Rectal smooth muscle tissue (tissue), 1 donor: Measurements from ENCODE around the gene BBS1.

Source experiments
- H3K27ac ChIP-seq: one replicate; pipeline ENCODE4 v1.7.0; 2013; ENCODE audit warnings: low read depth, low read length, inconsistent platforms
- H3K27me3 ChIP-seq: one replicate; pipeline ENCODE4 v1.7.0; 2013; ENCODE audit warnings: low read length; ENCODE audit not compliant: control insufficient read depth, insufficient read depth
- H3K36me3 ChIP-seq: one replicate; pipeline ENCODE4 v1.7.0; 2013; ENCODE audit warnings: low read length; ENCODE audit not compliant: control insufficient read depth, insufficient read depth
- H3K4me1 ChIP-seq: one replicate; pipeline ENCODE4 v1.7.0; 2013; ENCODE audit warnings: low read length; ENCODE audit not compliant: control insufficient read depth, insufficient read depth
- H3K4me3 ChIP-seq: one replicate; pipeline ENCODE4 v1.7.0; 2013; ENCODE audit warnings: low read length
- H3K9ac ChIP-seq: one replicate; pipeline ENCODE4 v1.7.0; 2013; ENCODE audit warnings: low read length

BBS1 gene

DNA sequence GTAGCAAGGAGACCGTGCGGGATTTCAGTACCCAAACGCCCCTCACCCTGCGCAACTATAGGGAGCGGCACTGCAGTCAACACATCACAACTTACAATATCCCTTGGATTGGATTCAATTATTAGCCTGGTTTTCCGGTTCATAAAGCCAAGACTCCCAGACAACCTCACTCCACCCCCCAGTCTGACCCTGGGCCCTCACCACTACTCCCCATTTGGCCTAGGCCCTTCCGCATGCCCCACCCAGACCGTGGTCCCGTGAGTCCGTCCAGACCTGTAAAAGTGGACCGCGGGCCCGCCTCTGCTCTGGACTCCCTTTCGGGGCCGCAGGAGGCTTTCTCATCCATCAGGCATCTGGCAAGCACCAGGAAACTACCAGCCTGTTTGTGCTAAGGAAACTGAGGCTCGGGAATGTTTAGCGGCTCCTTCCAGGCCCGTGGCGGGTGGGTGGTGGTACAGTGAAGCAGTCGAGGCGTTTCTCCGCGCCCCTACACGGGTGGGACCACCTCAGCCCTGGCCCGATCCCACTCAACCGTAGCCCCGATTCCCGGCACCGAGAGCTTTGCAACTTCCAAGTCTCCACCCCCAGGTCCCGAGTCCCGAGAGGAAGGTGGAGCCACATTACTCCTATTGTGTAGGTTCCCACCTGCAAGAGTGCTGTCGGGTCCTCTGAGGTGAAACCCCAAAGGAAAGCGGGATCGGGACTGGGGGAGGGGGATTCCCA, 30.9 kb upstream of the BBS1 start:
- Histone ChIP-seq H3K27me3 (no peaks in the 10 kb centered on the region), H3K4me1 (peaks cover 9% of the 10 kb centered on the region), H3K36me3 (peaks cover 2% of the 10 kb centered on the region), H3K27ac (peak overlapping the region; percentile 90), H3K9ac (peak overlapping the region; percentile 75), H3K4me3 (peak overlapping the region; percentile 79)

DNA sequence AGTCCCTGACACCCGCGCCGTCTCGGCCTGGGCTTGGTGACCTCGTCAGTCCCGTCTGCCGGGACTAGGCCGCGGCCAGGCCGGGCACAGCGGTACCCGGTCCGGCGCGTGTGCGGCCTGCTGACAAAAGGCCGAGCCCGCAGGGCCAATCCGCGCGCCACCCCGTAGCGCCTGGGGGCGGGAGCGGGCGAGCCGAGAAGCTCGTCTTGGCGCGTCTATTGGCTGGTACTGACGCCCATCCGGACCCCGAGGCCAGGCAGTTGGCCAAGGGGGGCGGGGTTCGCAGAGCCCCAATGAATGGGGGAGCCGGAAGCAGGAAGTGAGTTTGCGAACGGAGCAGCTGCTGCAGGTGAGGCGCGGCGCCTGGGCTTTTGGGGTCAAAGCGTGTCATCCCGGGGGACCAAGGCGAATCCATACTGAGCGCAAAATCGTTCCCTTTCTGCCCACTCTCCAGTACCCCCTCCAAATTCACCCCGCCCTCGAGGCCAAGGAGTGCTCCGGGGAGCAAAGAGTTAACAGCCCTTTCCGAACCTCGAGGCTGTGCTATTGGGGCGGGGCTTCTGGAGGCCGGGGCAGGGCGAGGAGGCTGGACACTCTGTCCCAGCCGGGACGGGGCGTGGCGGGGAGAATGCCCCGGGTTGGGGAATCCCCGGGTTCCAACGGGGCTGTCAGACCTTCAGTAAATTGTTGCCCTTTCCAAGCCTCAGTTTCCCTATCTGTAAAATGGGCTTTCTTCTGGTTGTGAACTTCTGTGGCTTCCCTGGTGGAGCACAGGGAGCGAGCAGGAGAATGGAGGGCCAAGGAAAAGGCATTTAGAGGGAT, 30.1 kb upstream of the BBS1 start, which contains the start of gene DPP3:
DPP3 (plus strand) TSS at position 318 of the 822 bp plus-strand sequence. CDS start 1,767 bp downstream, outside the sequence.
- Histone ChIP-seq H3K4me3 (peak within 1 kb of the TSS; percentile 79), H3K27ac (peak within 1 kb of the TSS; percentile 90), H3K9ac (peak within 1 kb of the TSS; percentile 75), H3K4me1 (peaks cover 9% of the 10 kb centered on the region), H3K36me3 (peaks cover 2% of the 10 kb centered on the region), H3K27me3 (no peaks in the 10 kb centered on the region)

DNA sequence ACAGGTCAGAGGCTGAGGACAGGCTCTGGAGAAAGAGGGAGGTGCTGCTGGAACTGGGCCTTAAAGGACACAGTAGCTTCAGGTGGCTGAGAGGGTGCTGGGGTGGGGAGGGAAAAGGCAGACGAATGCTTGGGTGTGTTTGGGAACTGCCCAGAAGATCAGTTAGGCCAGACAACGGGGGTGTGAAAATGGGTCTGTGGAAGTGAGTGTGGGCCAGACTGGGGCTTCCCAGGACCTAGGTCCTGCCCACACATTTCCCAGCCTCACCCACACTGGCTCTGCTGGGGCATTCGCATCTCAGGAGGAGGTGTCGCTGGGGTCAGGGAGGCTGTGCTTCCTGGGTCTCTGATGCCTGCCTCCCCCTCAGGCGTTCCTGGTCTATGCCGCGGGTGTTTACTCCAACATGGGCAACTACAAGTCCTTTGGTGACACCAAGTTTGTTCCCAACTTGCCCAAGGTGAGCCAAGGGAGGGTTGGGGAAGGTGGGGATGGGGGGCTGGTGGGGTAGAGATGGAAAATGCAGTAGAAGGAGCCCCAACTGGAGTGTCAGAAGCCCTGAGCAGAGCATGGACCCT, 25.5 kb upstream of the BBS1 start:
- Histone ChIP-seq H3K27me3 (no peaks in the 10 kb centered on the region), H3K36me3 (peaks cover 13% of the 10 kb centered on the region), H3K27ac (no peak overlapping the region), H3K9ac (no peak overlapping the region), H3K4me3 (no peak overlapping the region), H3K4me1 (peaks cover 3% of the 10 kb centered on the region)

DNA sequence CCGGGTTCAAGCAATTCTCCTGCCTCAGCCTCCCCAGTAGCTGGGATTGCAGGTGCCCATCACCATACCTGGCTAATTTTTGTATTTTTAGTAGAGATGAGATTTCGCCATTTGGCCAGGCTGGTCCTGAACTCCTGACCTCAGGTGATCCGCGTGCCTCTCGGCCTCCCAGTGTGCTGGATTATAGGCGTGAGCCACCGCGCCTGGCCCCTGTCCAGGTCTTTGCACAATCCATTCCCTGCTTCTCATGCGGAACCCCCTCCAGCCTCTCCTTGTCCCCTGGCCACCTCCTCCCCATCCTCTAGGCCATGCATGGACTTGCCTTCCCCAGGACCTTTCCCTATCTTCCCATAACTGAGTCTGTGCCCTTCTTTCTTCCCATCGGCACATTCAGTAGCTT, 21.5 kb upstream of the BBS1 start:
- Histone ChIP-seq H3K27ac (no peak overlapping the region), H3K4me1 (no peaks in the 10 kb centered on the region), H3K36me3 (peaks cover 17% of the 10 kb centered on the region), H3K9ac (no peak overlapping the region), H3K4me3 (no peak overlapping the region), H3K27me3 (no peaks in the 10 kb centered on the region)

DNA sequence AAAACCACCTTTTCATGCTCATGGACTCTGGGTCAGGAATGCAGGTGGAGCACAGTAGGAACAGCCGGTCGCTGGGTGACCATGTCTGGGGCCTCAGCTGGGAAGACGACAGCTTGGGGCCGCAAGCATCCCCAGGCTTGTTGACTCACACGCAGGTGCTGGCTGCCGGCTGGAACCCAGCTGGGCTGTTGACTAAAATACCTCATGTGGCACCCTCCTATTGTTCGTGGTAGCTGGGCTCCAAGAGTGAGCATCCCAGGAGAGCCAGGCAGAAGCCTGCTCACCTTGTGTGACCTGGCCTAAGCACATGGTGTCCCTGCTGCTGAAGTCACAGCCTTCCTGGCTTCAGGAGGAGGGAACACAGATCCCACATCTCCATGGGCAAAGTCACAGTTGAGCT, 20.8 kb upstream of the BBS1 start:
- H3K4me1 ChIP-seq: no peaks in the 10 kb centered on the region
- H3K27me3 ChIP-seq: no peaks in the 10 kb centered on the region
- no peak overlapping the region for H3K4me3 ChIP-seq
- peaks cover 17% of the 10 kb centered on the region for H3K36me3 ChIP-seq
- H3K9ac ChIP-seq: no peak overlapping the region
- H3K27ac ChIP-seq: no peak overlapping the region

DNA sequence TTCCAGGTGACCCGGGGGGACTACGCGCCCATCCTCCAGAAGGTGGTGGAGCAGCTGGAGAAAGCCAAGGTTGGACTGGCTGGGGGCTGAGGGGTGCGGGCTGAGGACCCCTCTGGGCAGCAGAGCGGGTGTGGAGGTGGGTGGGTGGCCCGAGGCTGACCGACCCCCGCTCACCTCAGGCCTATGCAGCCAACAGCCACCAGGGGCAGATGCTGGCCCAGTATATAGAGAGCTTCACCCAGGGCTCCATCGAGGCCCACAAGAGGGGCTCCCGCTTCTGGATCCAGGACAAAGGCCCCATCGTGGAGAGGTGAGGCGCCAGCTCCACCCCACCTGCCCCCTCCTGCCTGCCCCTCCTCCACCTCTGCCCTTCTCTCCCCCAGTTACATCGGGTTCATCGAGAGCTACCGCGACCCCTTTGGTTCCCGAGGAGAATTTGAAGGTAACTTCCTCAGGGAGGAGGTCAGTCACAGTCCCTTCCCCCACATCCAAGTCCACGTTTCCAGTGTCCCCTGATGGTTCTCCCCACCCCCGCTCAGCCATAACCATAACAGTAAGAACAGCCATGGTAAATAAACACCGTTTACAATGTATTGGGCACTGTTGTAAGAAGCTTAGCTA, 19.0 kb upstream of the BBS1 start:
- Histone ChIP-seq H3K4me1 (no peaks in the 10 kb centered on the region), H3K27me3 (no peaks in the 10 kb centered on the region), H3K36me3 (peaks cover 17% of the 10 kb centered on the region), H3K27ac (no peak overlapping the region), H3K4me3 (no peak overlapping the region), H3K9ac (no peak overlapping the region)

DNA sequence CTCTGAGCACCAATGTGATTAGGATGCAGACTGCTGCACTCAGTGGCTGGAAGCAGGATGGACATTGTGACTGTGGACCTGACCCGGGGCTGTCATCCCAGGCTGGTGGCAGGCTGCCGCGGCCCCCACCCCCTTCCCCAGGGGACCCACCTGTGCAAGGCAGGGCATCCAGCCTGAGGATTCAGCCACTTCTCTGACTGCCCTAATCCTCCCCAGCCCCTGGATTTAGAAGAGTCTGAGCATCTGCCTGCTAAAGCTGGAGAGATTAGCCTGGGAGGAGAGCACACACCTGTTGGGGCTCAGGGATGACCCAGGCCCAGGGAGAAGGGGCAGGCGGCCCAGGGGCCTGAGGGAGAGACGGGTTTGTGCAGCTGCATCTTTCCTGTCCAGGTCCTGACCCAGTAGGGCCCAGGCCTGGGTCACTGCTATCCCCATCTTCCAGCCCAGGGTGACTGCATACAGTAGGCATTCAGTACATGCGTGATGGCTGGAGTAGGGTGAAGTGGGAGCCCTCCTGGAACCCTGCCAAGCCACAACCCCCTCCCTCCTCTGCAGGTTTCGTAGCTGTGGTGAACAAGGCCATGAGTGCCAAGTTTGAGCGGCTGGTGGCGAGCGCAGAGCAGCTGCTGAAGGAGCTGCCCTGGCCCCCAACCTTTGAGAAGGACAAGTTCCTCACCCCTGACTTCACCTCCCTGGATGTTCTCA, 18.1 kb upstream of the BBS1 start:
- Histone ChIP-seq H3K4me1 (no peaks in the 10 kb centered on the region), H3K27ac (no peak overlapping the region), H3K9ac (no peak overlapping the region), H3K27me3 (no peaks in the 10 kb centered on the region), H3K4me3 (no peak overlapping the region), H3K36me3 (peaks cover 14% of the 10 kb centered on the region)

DNA sequence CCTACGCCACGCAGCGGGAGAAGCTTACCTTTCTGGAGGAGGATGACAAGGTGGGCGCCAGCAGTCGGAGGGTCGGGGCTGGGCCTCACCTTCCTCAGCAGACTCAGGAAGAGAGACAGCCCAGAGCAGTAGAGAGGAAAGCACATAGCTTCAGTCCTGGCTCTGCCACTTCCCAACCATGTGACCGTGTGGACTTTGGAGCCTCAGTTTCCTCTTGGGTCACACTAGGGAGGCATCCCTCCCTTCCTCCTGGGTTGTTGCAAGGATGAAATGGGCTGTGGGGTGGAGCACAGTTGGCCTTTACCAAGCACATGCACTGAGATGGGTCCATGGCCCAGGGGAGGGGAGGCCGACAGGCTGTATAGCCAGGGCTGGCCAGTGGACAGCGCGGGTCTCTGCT, 17.3 kb upstream of the BBS1 start:
- H3K27me3 ChIP-seq: no peaks in the 10 kb centered on the region
- H3K4me3 ChIP-seq: no peak overlapping the region
- H3K27ac ChIP-seq: no peak overlapping the region
- no peak overlapping the region for H3K9ac ChIP-seq
- H3K4me1 ChIP-seq: no peaks in the 10 kb centered on the region
- H3K36me3 ChIP-seq: peaks cover 10% of the 10 kb centered on the region

DNA sequence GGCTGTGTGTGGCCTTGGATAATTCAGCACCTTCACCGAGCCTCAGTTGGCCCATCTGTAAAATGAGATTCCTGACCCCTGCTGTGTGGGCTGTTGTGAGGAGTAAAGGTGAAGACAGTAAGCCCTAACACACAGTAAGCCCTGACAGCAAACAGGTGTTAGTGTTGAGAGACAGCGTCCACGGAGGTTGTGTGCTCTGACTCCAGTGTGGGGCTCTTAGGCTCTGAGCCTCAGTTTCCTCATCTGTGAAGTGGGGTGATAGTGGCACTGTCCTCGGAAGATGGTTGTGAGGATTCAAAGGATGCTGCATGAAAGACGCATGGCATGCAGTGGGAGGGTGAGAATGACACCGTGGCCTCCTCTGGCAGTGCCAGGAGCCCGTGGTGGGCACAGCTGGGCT, 16.0 kb upstream of the BBS1 start:
- no peak overlapping the region for H3K27ac ChIP-seq
- H3K27me3 ChIP-seq: no peaks in the 10 kb centered on the region
- no peak overlapping the region for H3K4me3 ChIP-seq
- no peaks in the 10 kb centered on the region for H3K4me1 ChIP-seq
- no peak overlapping the region for H3K9ac ChIP-seq
- H3K36me3 ChIP-seq: peaks cover 4% of the 10 kb centered on the region

DNA sequence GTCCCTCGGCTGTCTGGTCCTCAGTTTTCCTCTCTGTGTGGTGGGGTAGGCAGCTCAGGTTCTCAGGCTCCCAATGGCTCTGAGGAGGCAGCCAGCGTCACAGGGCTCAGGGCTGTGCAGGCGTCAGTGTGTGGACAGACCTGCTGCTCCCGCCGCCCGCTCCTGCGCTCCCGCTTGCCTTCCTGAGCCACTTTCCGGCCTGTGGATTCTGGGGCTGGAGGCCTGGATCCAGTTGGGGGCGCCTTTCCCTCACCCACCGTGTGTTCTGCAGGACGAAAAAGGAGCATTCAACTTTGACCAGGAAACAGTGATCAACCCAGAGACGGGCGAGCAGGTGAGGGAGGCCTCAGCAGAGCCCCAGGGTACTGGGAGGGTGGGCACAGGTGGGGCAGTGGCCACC, 15.5 kb upstream of the BBS1 start:
- Histone ChIP-seq H3K27me3 (no peaks in the 10 kb centered on the region), H3K4me3 (no peak overlapping the region), H3K4me1 (no peaks in the 10 kb centered on the region), H3K9ac (no peak overlapping the region), H3K27ac (no peak overlapping the region), H3K36me3 (peaks cover 4% of the 10 kb centered on the region)

DNA sequence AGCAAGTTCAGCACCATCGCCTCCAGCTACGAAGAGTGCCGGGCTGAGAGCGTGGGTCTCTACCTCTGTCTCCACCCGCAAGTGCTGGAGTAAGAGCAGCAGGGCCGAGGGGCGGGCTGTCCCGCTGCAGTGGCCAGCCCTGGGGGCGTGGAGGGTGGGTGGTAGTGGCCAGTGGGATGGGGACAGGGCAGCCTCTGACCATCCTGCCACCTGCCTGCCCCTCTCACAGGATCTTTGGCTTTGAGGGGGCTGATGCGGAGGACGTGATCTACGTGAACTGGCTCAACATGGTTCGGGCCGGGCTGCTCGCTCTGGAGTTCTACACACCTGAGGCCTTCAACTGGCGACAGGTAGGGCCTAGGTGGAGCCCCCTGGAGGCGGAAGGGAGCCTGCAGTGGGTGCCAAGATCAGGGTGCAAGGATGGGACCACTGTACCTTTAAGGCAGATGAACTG, 15.0 kb upstream of the BBS1 start:
- no peak overlapping the region for H3K9ac ChIP-seq
- no peak overlapping the region for H3K27ac ChIP-seq
- H3K36me3 ChIP-seq: peaks cover 4% of the 10 kb centered on the region
- no peaks in the 10 kb centered on the region for H3K4me1 ChIP-seq
- no peak overlapping the region for H3K4me3 ChIP-seq
- no peaks in the 10 kb centered on the region for H3K27me3 ChIP-seq

DNA sequence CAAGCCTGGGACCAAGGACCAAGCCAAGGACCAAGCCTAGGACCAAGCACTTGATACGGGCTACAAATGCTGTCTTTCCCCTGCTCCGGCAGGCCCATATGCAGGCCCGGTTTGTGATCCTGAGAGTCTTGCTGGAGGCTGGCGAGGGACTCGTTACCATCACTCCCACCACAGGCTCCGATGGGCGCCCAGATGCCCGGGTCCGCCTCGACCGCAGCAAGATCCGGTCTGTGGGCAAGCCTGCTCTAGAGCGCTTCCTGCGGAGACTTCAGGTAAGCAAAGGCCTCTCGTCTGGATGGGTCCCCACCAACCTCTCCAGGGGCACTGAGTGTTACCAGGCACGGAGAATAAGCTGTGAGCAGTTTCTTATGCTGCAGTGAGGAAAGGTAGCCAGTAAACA, 13.2 kb upstream of the BBS1 start:
- Histone ChIP-seq H3K27ac (no peak overlapping the region), H3K4me1 (no peaks in the 10 kb centered on the region), H3K4me3 (no peak overlapping the region), H3K27me3 (no peaks in the 10 kb centered on the region), H3K9ac (no peak overlapping the region), H3K36me3 (peaks cover 4% of the 10 kb centered on the region)
